GM12892 (cell line): Measurements from ENCODE around the gene CD79B.

Experiments
- POLR2A ChIP-seq: IDR thresholded peaks from 2 replicates; pipeline ENCODE4 v1.6.1; 2011; ENCODE audit warnings: low read depth, low read length, control low read depth
- POLR2AphosphoS5 ChIP-seq: IDR thresholded peaks from 2 replicates; pipeline ENCODE4 v1.6.1; 2011; ENCODE audit warnings: low read depth, low read length, control low read depth
- TAF1 ChIP-seq: IDR thresholded peaks from 2 replicates; pipeline ENCODE4 v1.6.1; 2011; ENCODE audit warnings: low read depth, mild to moderate bottlenecking, control low read depth, low read length, borderline replicate concordance

DNA sequence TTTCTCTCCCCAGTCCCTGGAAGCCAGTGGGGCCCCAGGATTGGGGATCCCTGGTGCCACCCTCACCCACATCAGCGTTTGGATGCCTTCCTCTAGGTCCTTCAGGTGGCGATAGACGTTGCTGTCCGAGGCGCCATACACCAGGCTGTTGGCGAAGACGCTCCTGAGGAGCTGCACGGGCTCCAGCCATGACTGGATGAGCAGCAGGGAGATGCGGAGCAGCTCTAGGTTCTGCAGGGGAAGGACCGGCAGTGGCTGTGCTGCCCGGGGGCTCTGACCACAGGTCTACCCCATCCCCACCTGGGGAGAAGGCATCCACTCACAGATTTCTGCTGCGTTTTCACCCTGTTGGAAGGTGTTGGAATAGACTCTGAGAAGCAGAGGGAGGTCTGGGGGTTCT lies 51.4 kb downstream of the CD79B start:
- TF ChIP-seq POLR2A, result no peak
- no peak for TF ChIP-seq POLR2AphosphoS5
- TF ChIP-seq TAF1, result no peak
